GM21825 (cell line): ENCODE data around the gene HIVEP3.
"Not testable (repeated sequence)": the region's sequence is repeated elsewhere in the genome, so short reads cannot be mapped to it uniquely, and the experiment has no call there.

ENCODE experiments used
- ATAC-seq: cut with Tn5 transposase; IDR thresholded peaks from one replicate; pipeline ENCODE4 v1.9.1; 2021; ENCODE audit warnings: mild to moderate bottlenecking, moderate library complexity; ENCODE audit not compliant: unreplicated experiment

HIVEP3 gene

GRCh38 chr1:41918450-41919043, at the start of gene HIVEP3:
Gene HIVEP3, minus strand, starts transcription at chr1:41918922.
- no peak for ATAC-seq

DNA sequence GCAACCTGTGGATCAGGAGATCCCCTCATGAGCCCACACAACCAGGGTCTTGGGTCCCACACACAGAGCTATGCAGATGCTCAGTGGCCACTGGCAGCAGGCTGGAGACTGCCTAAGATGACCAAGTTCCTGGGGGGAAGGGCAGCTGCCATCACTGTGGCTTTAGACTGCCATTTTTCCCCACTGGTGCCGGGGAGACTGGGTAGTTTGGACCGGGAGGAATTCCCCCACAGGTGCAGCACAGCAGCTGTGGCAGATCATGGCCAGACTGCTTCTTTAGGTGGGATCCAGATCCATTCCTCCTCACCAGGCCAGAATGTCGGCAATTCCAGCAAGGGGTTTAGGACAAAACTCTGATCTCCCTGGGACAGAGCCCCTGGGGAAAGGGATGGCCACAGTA, 45.7 kb upstream of the HIVEP3 start:
- ATAC-seq = no peak

GRCh38 chr1:41963636-41964035, 44.9 kb upstream of the HIVEP3 start:
- no peak for ATAC-seq

GRCh38 chr1:41958015-41958673, 39.4 kb upstream of the HIVEP3 start:
- ATAC-seq = no peak

DNA sequence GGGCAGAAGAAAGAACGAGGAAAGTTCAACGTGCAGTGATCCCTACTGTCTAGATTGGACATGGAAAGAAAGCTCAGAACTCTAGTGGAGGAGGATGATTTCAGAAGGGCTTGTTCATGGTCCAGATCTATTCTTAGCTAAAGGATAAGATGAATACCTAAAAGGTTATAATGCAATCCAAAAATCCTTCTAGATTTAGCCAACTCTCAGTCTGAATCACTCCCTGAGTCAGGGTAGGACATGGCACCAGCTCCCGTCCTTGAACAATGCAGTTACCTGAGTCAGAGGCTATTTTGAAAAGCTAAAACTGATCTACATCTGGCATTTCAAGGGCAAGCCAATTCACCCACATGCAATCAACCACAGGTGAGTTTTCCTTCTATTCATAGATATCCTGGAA, 38.8 kb upstream of the HIVEP3 start:
- no peak for ATAC-seq

GRCh38 chr1:41955461-41956159, 36.9 kb upstream of the HIVEP3 start:
- peak; percentile 77 for ATAC-seq

- no peak for ATAC-seq
Measured at GRCh38 chr1:41954533-41954944, 35.8 kb upstream of the HIVEP3 start.

DNA sequence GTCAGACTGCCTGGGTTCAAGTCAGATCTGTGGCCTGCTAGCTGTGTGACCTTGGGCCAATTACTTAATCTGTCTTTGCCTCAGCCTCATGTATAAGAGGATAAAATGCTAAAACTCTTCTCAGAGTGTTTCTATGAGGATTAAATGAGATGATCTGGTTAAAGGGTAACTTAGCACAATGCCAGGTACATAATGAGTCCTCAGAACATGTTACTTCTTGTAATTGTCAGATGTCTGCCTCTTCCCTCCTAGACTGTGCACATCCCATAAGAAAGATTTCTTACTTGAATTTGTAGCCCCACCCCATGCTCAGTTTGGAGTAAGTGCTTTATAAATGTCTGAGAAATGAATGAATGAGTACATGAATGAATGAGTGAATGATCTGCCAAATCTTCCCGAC, 34.6 kb upstream of the HIVEP3 start:
- ATAC-seq = no peak

GRCh38 chr1:41952208-41952607, 33.5 kb upstream of the HIVEP3 start:
- no peak for ATAC-seq

DNA sequence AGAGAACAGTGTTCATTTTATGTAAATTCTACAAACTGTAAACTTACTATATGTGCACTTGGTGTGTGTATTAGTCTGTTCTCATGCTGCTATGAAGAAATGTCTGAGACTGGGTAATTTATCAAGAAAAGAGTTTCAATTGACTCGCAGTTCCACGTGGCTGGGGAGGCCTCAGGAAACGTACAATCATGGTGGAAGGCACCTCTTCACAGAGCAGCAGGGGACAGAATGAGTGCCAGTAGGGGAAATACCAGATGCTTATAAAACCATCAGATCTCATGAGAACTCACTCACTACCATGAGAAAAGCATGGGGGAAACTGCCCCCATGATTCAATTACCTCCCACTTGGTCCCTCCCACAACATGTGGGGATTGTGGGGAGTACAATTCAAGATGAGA, 32.8 kb upstream of the HIVEP3 start:
- ATAC-seq = not testable (repeated sequence)

DNA sequence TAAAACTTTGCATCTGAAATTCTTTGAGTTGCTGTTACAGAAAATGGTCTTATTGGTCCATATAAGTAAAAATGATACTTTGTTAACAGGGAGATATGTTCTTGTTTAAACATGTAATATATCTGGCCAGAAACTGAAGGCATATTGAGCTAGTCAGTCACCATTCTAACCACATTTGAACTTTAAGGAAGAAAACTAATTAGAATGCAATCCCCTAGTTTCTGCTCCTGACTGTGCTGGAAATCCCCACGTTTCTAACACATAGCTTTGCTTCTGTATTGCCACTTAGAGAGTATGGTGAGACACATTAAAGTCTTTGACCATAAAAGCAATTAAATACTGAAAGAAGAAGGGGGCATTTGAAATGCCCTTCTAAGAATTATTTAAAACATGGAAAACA, 32.1 kb upstream of the HIVEP3 start:
- no peak for ATAC-seq

DNA sequence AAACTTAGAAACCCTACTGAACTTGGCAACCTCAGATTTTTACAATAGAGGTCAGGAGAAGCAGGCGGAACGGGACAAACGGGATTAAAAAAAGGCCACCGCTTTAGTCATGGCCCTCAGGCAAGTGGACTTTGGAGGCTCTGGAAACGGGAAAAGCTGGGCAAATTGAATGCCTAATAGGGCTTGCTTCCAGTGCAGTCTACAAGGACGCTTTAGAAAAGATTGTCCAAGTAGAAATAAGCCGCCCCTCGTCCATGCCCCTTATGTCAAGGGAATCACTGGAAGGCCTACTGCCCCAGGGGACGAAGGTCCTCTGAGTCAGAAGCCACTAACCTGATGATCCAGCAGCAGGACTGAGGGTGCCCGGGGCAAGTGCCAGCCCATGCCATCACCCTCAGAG, 27.2 kb upstream of the HIVEP3 start:
- ATAC-seq = not testable (repeated sequence)

DNA sequence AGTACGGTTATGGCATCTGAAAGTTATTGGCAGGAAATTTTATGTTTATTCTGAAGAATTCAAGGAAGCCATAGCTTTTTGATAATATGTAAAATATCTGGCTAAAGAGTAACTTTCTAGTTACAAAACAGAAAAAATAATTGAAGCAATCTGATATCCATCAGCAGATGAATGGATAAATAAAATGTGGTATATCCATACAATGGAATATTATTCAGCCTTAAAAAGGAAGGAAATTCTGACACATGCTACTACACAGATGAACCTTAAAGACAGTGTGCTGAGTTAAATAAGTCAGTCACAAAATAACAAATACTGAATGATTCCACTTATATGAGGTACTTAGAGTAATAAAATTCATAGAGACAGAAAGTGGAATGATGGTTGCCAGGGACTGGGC, 25.0 kb upstream of the HIVEP3 start:
- no peak for ATAC-seq

- ATAC-seq = no peak
Measured at GRCh38 chr1:41942278-41942677, 23.6 kb upstream of the HIVEP3 start.

DNA sequence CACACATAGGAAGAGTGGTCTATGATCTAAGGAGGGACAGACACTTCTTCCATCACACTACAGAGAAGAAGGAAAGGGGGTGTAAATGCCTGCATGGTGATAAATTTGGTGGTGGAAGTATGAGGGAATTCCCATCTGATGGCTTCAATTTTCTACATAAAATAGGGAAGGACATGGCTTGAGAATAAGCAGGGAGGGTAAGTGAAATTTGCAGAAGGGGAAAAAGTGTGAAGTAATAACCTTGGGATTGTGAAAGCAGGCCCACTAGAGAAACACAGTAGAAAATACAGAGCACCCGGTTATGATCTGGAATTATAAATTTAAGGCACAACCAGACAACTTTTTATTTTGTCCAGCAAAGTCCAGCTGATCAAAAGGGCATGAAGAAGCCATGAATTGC, 22.7 kb upstream of the HIVEP3 start:
- ATAC-seq = no peak

- ATAC-seq = no peak
Measured at GRCh38 chr1:41939194-41939593, 20.5 kb upstream of the HIVEP3 start.

DNA sequence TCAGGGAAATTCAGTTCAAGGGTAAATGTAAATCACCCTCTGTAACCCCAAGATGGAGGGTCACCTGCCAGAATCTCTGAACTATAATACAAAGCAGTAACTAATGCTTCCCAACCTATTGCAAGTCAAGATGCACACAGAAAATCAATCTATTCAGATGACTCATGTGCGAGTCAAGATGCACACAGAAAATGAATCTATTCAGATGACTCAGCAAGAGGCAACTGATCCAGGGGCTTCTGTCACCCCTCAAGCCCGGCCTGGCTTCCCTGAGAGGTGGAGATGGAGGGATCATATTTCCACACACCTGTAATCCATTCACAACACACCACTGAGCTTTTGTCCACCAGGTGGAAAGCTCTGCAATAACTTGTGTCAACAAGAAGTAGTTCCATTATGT, 17.4 kb upstream of the HIVEP3 start:
- no peak for ATAC-seq

DNA sequence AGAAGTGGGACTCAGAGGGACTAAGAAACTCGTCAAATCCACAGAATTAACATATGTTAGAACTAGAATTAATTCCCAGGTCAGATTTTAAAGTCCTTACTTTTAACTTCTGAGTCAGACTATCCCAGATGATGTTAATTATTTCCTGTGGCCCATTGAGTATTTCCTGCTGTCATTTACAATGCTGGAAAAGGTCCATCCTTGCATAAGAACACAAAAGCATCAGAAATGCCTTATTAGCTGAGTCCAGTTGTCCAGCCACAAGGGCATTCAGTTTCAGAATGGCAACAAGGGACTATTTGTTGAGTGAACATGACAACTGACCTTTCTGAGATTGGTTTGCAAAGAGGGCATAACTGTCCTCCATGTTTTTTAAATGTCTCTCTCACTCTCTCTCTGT, 16.5 kb upstream of the HIVEP3 start:
- no peak for ATAC-seq

GRCh38 chr1:41933106-41933505, 14.4 kb upstream of the HIVEP3 start:
- no peak for ATAC-seq

DNA sequence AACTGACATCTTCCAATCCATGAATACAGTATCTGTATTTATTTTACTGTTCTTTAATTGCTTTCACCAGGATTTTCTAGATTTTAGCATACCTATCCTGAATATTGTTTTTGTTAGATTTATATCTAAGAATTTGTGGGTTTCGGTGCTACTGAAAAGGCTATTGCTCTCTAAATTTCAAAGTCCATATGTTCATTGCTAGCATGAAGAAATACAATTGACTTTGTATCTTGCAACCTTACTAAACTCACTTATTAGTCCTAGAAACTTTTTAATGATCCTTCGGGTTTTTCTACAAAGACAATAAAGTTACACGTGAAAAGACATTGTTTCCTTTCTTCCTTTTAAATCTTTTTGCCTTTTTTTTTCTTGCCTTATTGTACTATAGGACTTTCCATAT, 12.9 kb upstream of the HIVEP3 start:
- no peak for ATAC-seq

DNA sequence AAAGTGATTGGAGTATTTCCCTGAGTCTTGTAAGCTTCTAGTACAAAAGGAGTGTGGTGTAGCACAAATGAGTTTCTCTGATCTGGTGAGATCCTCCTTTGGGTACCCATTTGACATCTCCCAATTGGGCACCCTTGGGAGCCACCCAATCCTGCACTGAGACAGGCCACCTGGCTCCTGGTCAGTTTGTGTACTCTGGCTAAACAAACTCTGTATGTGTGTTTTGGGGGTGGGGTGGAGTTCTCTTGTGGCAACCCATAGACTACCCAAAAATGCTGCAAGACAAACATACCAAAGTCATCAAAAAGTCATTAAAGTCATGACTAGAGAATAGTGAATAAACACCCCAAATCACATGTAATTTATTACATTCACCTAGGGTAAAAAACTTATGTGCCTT, 8.4 kb upstream of the HIVEP3 start:
- no peak for ATAC-seq

DNA sequence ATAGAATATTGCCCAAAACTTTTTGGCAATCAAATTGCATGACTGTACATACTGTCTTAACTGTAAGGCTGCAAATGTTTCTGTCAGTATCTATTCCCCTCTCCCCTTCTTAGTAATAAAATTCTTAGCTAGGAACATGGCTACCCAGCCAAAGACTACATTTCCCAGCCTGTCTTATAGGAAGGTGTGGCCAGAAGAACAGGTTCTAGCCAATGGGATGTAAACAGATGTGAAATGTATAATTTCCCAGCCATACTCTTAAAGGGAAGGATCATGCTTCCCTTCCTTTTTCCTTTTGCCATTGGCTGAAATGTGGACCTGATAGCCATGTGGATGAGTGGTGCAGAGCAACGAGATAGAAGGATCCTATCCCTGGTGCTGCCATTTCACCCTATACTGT, 7.0 kb upstream of the HIVEP3 start:
- ATAC-seq = no peak
